Ramos (cell line): Measurements from ENCODE around the gene FAM50A.

ENCODE experiments used
- in situ Hi-C: fragments of 300-500 bp; cut with MboI; formaldehyde crosslinking; loops from one replicate; pipeline ENCODE4 v1.14.3; 2022; ENCODE audit warnings: low sequenced_read_pairs; ENCODE audit not compliant: unreplicated experiment

FAM50A gene

DNA sequence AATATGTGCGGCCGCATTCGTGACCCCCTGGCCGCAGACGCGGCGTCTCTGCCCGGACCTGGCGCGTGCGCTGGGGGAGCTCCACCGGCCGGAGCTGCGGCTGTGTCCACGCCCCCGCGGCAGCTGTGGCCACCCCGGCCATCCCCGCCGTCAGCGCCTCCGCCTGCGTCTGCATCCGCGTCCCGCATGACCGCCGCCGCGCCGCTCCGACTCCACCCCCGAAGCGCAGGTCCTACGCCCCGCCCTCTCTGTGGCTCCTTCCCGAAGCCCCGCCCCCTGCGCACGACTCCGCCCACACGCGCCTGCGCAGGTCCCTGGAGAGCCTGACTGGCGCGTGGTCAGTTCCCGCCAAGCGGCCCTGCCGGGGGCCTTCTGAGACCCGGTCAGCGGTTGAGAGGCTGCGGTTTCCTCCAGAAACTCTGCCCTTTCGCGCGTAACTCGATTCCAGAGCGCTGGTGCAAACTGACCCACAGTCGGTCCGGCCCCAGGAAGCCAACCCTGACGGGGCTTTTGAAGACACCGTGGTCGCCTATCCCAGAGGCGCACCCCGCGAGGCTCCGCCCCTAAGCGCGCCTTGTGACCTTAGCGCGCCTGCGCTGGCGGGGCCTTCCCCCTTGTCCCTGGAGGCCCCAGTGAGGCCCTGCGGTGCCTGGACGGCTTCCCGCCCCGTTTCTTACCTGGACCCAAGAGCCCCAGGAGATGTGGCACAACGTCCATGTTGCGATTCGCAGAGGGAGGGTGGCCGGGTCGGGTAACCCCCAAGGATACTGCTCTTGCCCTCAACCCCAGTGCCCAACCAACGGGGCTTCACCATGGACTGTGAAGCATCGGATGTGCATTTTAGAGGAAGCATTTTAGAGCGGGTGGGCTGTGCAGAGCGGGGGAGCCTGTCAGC, 35.0 kb downstream of the FAM50A start, which contains the start of gene LAGE3:
Gene LAGE3, minus strand, starts transcription at position 554 of the 895 bp plus-strand sequence. Its CDS starts 366 bp downstream, at position 188.
- in situ Hi-C loops, result no loop called here

DNA sequence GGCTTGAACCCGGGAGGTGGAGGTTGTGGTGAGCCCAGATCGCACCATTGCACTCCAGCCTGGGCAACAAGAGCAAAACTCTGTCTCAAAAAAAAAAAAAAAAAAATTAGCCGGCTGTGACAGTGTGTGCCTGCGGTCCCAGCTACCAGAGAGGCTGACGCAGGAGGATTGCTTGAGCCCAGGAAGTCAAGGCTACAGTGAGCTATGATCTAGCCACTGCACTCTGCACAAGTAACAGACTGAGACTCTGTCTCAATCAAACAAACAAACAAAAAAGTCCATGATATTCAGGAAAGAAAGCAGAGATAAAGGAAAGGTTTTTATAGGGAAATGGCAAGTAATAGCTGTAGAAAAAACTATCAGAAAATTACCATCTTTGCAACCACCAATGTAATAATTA, 37.3 kb downstream of the FAM50A start:
- in situ Hi-C loops, result no loop called here

DNA sequence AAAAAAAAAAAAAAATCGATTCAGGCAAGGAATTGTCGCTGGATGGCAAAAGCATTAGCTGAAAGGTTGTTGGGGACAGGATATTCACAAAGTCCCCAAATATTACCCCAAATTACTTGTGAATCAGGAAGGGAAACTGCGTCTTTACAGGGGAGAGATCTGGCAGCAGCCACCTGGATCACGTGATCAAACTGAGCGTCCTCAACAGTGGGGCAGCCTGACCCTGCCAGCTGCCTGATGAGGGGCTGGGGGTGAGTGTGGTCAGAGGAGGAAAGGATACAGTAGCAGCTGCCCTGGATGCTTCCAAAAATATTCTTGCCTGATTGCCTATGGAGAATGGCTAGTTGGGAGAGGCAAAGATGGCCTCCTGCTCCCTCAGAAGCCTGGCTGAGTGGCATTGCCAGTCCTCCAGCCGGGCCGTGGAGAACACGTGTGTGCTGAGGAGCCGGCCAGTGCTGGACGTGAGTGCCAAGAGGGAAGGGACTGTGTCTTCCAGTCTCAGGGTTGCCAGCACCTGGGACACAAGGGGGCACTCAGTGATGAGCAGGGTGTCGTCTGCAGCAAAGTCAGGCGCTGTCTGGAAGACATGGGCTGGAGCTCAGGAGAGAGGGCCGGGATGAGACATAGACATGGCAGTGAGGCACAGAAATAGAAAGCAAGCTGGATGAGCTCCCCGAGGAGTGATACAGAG, 38.1 kb downstream of the FAM50A start:
- in situ Hi-C loops, result no loop called here

DNA sequence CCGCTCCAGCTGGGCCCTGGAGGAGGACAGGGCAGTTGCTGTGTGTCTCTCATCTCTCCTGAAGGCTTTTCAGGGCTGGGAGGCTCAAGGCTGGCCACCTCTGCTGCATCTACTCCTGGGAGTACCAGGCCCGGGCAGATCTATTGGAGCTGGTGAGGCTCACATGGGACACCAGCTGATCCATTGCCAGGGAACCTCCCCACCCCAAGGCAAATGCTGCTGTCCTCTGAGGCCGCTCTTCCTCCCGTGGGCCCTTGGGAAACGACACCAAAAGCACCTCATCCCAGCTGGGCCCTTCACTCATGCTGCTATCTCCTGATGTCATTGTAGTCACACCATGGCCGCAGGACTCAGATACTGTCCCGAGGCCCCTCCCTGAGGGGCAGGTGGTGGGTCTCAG, 38.8 kb downstream of the FAM50A start:
- in situ Hi-C loops, result no loop called here

DNA sequence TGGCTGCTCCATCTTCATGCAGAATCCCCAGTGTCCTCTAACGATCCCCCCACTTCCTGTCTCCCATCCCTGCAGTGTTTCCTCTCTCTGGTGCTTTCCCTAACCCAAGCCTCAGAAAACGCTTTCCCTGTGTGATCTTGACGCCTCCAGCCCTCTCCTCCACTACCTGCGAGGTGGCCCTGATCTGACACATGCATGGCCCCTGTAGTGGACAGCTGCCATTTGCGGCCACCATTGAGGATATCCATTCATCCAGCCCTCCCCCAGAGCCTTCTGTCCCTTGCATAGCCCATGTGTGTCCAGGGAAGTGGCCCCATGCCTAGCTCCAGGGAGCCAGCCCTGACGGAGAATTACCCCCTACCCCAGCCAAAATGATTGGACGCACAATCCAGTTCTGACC, 39.4 kb downstream of the FAM50A start:
- in situ Hi-C loops, result no loop called here

DNA sequence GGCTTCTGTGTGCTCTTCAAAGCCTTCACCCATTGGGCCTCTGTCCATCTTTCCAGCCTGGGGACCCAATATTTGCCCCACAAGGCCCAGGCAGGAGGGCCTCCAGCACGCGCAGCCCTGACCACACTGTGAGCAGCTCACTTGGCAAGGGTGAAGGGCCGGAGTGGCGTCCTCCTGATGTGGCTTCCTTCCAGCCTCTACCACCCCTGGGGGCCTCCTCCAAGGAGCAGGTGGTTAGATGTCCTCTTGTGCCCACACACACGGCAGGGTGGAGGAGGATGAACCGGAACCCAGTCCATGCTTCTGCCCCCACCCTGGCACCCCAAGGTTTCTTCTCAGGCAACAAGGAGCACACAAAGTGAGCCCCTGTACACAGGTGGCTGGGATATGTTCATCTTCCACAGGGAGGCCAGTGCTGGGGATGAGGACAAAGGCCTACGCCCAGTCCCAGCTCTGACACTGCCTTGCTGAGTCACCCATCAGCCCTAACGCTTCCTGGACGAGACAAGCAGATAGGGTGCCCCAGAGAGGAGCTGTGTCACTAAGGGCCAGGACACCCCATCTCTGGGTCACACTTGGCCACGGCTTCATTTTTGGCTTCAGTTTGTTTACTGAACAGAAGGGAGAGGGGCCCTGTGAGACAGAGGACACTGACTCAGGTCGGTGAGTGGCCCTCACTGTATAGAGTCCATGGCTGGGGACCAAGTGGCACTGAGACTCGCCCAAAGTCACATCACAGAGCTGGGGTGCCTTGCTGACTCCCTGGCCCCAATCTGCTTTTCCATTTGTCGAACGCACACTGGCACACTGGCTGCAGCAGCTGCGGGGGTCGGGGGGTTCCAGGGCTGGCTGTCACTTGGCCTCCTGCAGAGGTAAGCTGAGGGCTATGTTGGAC, 40.6 kb downstream of the FAM50A start:
- in situ Hi-C loops, result no loop called here

DNA sequence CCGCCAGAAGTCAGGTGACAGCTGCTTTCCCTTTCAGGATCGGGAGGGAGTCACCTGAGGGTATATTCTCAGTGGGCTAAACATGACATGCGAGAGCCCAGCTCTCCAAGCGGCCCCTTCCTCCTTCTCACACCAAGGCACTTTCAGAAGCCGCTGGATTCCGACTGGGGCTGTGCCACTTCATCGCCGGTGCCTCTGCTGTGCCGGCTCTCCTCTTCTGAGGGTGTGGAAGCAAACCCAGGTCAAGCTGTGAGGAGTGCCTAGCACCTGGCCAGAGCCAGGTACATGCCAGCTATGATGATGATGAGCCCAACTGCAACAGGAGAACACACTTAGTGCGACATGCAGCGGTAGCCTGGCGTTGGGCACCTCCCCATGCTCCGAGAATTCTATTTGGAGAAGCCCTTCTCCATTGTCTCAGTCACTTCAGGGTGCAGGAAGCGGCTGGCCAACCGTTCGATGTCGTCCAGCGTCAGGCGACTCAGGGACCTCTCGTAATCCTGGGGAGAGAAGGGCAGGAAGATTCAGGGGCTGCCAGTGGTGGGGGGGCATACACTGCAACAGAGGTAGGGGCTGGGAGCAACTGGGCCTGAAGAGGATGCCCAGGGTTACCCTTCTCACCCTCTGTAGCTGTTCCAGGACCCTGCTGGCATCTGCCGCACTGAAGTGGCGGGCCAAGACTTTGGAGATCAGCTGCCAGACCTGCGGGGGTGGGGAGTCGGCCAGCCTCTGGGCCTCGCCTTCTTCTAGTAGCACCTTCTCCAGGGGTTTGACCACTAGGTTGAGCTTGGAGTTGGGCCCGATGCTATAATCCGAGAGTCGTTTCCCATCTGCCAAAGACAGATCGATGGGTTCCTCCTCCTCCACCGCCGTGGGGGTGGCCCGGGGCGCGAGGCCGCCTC, 41.5 kb downstream of the FAM50A start:
- in situ Hi-C loops, result no loop called here

DNA sequence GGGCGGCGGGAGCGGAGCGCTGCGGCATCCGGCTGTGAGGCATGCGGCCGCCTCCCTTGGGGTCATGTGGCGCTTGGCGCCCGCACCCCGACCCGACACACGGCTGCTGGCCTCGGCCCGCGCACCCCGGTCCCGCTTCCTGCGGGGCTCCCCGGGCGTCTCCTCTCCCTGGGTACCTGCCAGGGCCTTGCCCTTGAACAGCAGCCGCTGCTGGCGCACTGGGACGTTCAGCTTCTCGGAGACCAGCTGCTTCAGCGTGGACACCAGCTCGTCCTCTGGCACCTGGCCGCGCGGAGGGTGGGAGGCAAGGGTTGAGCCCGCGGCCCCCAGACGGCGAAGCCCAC, 42.1 kb downstream of the FAM50A start:
- in situ Hi-C loops, result no loop called here

DNA sequence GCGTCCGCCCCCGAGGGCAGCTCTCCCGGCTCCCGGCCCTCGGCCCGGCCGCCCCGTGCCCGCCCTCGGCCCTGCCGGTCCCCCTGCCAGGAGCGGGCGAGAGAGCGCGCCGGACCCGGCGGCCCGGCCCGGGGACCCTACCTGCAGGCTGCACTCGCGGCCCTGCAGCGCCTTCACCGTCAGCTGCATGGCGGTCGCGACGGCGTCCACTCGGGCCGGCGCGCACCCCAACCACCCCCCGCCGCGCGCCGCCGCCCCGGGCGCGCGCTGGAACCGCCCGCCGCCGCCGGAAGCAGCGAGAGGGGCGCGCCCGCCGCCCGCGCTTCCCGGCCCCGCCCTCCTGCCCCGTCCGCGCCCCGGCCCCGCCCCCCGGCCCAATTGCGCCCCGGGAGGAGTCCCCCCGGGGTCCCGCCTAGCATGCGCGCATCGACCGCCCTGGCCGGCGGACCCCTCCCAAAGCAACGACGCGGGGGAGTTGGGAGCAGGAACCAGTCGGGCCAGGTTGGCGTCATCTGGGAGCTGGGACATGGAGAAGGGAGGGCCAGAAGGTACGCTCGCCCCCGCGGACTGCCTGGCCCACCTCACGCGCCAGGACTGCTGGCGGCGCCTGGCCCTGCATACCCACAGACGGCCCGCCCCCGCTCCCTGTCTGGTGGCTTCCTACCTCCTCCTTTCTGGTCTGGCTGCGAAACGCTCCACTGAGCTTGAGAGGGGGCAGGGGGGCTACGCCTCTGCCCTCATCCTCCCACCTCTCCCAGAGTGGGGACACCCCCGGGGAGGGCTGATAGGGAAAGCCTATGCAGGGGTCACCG, 42.7 kb downstream of the FAM50A start, which contains the start of gene UBL4A:
Gene UBL4A, minus strand, starts transcription at position 220 of the 812 bp plus-strand sequence. Its CDS starts 31 bp downstream, at position 189.
- in situ Hi-C loops, result no loop called here

DNA sequence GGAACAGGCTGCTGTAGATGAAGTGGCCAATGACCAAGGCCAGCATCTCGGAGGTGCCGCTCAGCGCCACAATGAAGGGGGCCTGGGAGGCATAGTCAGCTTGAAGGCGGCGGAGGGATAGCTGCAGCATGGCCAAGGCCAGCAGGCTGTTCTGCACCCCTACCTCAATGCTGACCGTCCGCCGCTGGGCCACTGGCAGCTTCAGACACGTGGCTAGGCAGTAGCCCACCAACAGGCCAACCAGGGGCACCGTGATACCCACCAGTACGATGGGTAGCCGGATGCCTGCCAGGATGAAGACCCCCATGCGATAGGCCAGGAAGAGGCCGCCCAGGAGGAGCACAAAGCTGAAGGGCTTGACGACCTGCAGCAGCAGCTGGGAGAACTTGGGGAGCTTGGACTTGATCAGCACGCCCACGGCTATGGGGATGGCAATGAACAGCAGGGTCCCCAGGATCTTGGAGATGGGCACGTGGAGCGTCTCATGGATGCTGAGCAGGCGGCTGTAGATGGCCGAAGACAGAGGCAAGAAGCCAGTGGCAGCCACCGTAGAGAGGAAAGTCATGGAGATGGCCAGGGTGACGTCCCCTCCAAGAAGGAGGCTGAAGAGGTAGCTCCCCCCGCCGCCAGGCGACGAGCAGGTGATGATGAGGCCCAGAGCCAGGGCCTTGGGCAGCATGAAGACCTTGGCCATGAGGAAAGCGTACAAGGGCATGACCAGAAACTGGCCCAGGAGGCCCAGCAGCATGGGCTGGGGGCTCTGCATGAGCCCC, 43.8 kb downstream of the FAM50A start:
- in situ Hi-C loops, result no loop called here

DNA sequence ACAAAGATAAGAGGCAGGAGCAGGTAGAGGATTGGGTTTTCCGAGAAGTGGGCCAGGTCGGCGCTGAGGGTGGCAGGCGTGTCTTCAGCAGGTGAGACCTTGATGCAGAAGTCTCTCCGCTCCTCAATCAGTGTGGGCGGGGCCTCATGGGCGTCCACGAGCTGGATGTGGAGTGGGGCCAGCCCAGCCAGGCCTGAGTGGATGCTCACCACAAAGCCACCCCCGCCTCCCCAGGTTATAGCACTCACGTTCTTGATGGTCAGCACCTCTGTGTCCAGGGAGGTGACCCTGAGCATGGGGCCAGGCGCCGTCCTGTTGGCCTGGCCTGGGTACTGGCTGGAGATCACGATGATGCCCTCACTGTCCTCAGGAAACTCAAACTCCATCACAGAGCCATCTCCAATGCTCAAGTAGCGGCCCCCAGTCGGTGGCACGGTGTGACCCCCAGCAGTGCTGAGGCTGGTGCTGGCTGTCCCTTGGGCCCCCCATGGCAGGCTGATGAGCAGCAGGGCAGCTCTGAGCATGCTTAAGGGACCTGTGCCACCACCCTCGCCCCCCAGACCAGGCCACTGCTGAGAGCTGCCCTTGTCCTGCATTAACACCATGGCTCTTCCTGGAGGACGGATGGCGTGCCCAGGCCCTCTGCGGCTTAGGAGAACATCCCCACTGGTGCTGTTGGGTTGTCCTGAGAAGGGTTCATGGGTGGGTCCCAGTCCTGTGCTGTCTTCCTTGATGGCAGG, 44.6 kb downstream of the FAM50A start:
- in situ Hi-C loops, result no loop called here

DNA sequence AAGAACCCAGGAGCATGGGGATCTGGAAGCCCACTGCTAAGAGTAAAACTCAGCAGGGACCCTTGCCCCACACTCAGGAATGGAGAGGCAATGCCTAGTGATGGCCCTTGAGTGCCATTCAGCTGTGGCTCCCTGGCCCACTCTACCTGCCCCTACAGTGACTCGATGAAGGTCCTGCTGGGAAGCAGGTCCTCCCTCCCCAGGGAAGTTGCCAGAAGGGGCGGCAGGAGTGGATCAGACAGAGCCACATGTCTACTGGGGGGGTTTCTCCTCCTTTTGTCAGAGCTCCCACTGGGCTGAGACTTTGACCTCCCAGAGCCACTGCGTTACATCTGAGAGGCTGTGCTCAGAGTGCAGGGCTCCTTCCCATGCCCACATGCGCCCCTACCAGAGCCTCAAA, 45.2 kb downstream of the FAM50A start:
- in situ Hi-C loops, result no loop called here

DNA sequence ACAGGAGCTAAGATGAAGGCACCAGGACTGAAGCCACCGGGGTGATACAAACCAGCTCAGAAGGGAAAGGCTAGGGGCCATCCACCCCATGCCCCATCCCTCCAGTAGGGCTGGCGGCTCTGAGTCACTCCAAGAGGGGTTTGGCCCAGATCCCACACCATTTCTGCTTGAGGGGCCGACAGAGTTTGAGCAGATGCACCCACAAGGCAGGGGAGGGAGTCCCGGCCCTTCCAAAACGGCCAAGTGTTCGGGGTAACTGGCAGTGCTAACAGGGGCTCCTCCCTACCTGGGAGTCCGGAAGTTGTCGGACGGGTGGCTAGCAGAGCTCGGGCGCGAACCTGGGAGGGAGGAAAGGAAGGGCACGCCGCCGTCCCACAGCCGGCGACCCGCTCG, 46.1 kb downstream of the FAM50A start:
- in situ Hi-C loops, result no loop called here

DNA sequence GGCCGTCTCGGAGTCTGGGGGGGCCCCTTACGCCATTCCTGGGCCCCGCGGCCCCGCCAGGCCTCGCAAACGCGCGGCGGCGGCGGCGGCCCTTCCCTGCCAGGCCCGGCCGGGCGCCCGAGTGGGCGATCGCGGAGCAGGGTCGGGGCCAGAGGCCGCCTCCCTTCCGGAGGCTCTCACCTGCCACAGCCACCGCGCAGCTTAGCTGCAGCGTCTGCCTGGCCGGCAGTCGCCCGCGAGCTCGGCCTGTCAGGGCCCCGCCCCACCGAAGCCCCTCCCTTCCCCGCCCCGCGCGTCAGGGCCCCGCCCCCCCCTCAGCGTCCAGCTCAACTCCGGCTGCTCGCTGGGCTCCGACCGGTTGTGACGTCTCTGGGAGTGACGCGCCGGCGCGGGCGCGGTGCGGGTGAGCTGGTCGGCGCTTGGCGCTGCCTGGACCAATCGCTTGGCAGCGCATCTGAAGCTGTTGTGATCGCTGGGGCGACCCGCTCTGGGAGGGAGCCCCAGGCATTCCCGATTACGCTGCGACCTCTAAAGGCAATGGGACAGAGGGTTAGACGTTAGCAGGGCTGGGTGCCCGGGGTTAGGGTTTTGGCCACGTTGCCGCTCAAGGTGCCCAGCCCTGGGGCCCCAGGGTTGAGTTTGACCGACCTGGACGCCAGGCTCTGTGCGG, 46.6 kb downstream of the FAM50A start, which contains the start of gene SLC10A3:
Gene SLC10A3, minus strand, starts transcription at position 216 of the 670 bp plus-strand sequence. CDS start 1,689 bp downstream, outside the sequence.
- in situ Hi-C loops, result no loop called here

DNA sequence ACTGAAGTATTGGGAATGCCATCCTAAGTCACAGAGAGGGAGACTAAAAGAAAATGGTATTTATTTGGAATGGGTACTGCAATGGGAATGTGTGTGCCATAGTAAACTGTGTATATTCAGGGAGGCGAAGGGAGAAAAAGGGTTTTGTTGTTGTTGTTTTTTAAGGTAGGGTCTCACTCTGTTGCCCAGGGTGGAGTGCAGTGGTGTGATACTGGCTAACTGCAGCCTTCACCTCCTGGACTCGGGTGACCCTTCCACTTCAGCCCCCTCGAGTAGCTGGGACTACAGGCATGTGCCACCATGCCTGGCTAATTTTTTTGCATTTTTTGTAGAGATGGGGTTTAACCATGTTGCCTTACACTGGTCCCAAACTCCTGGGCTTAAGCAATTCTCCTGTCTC, 50.8 kb downstream of the FAM50A start:
- in situ Hi-C loops, result no loop called here

DNA sequence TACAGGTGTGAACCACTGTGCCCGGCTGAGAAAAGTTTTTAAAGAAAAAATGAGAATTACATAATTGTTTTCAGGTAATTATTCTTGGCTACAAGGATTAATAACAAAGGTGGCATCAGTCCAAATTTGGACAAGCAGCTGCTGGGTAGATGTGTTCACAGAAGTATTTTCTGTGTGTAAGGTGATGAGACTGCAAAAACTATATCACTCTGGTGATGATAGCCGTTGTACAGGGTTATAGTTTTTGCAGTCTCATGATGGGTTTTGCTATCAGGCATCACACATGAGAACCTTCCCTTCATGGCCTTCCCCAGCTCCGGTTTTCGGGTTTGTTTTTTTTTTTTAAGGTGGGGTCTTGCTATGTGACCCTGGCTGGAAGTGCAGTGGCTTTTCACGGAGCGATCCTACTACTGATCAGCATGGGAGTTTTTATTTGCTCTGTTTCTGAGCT, 51.6 kb downstream of the FAM50A start:
- in situ Hi-C loops, result no loop called here
